Neural crest cell (in vitro differentiated cells): ENCODE measurements around the gene ALG12. TPM values are rescaled to one million over a fixed set of nuclear protein-coding genes. Genes with fewer than 3 reads are reported as not detected.

Source experiments
- DNase-seq: peaks from one replicate; pipeline ENCODE4 v3.0.0; 2021; ENCODE audit warnings: low read depth, mixed read lengths, low spot score
- H3K27ac Mint-ChIP-seq: one replicate; pipeline ENCODE4 v1.8.0; 2021; ENCODE audit warnings: mild to moderate bottlenecking, mixed read lengths; ENCODE audit not compliant: unreplicated experiment
- H3K27me3 Mint-ChIP-seq: 2 replicates; pipeline ENCODE4 v1.8.0; 2021; ENCODE audit warnings: low read depth, mild to moderate bottlenecking, mixed read lengths
- H3K36me3 Mint-ChIP-seq: 2 replicates; pipeline ENCODE4 v1.8.0; 2021; ENCODE audit warnings: low read depth, mild to moderate bottlenecking, mixed read lengths
- H3K4me1 Mint-ChIP-seq: 2 replicates; pipeline ENCODE4 v1.8.0; 2021; ENCODE audit warnings: mixed read lengths
- H3K4me3 Mint-ChIP-seq: one replicate; pipeline ENCODE4 v1.8.0; 2021; ENCODE audit warnings: mild to moderate bottlenecking, mixed read lengths
- H3K9me3 Mint-ChIP-seq: 2 replicates; pipeline ENCODE4 v1.8.0; 2021; ENCODE audit warnings: mixed read lengths
- CTCF ChIP-seq: fragments of 200-600 bp; sonication (generic); conservative IDR thresholded peaks from 2 replicates; pipeline ENCODE4 v1.5.0; 2021; ENCODE audit warnings: antibody characterized with exemption, mild to moderate bottlenecking
- total RNA-seq: library from RNA; stranded (reverse); gene quantifications from 2 replicates; pipeline ENCODE4 v1.2.1, GENCODE V29; 2021

Gene ALG12
- total RNA-seq, 1 donor from 2014 or later: 21.2 TPM

GRCh38 chr22:49958931-49959781 is 40.9 kb upstream of the ALG12 start:
- DNase-seq: no peak
- peaks cover 6% of the 10 kb centered on the region for H3K4me1 Mint-ChIP-seq
- no peaks in the 10 kb centered on the region for H3K27me3 Mint-ChIP-seq
- no peaks in the 10 kb centered on the region for H3K36me3 Mint-ChIP-seq
- H3K4me3 Mint-ChIP-seq: peak overlapping the region; percentile 76
- no peaks in the 10 kb centered on the region for H3K9me3 Mint-ChIP-seq
- no peak for TF ChIP-seq CTCF
- H3K27ac Mint-ChIP-seq: no peak overlapping the region

GRCh38 chr22:49958366-49958921 is 40.2 kb upstream of the ALG12 start:
- H3K4me3 Mint-ChIP-seq: peak overlapping the region; percentile 76

GRCh38 chr22:49957826-49958365 is 39.7 kb upstream of the ALG12 start:
- peaks cover 6% of the 10 kb centered on the region for H3K4me1 Mint-ChIP-seq

More at GRCh38 chr22:49958366-49958921, 40.2 kb upstream of the ALG12 start:
- peaks cover 6% of the 10 kb centered on the region for H3K4me1 Mint-ChIP-seq
- no peak for DNase-seq
- H3K36me3 Mint-ChIP-seq: no peaks in the 10 kb centered on the region
- TF ChIP-seq CTCF: no peak
- H3K9me3 Mint-ChIP-seq: no peaks in the 10 kb centered on the region
- no peaks in the 10 kb centered on the region for H3K27me3 Mint-ChIP-seq
- H3K27ac Mint-ChIP-seq: no peak overlapping the region

GRCh38 chr22:49956914-49957825 is 38.9 kb upstream of the ALG12 start:
- Mint-ChIP-seq H3K27ac (no peak overlapping the region), H3K9me3 (no peaks in the 10 kb centered on the region), H3K27me3 (no peaks in the 10 kb centered on the region), H3K4me1 (peaks cover 6% of the 10 kb centered on the region), H3K4me3 (peak overlapping the region; percentile 31), H3K36me3 (no peaks in the 10 kb centered on the region)
- DNase-seq: no peak
- TF ChIP-seq CTCF: no peak

More at GRCh38 chr22:49957826-49958365, 39.7 kb upstream of the ALG12 start:
- Mint-ChIP-seq H3K27me3 (no peaks in the 10 kb centered on the region), H3K36me3 (no peaks in the 10 kb centered on the region), H3K27ac (no peak overlapping the region), H3K9me3 (no peaks in the 10 kb centered on the region), H3K4me3 (peak overlapping the region; percentile 76)
- no peak for DNase-seq
- no peak for TF ChIP-seq CTCF

GRCh38 chr22:49956418-49956770 is 38.2 kb upstream of the ALG12 start:
- peaks cover 6% of the 10 kb centered on the region for H3K4me1 Mint-ChIP-seq
- no peak for TF ChIP-seq CTCF
- DNase-seq: no peak
- H3K27me3 Mint-ChIP-seq: no peaks in the 10 kb centered on the region
- H3K27ac Mint-ChIP-seq: no peak overlapping the region
- no peak overlapping the region for H3K4me3 Mint-ChIP-seq
- no peaks in the 10 kb centered on the region for H3K36me3 Mint-ChIP-seq
- H3K9me3 Mint-ChIP-seq: no peaks in the 10 kb centered on the region
